Measurements from ENCODE around the gene IREB2. TPM values are rescaled to one million over a fixed set of nuclear protein-coding genes. Genes with fewer than 3 reads are reported as not detected.
"Not testable (repeated sequence)": the region's sequence is repeated elsewhere in the genome, so short reads cannot be mapped to it uniquely, and the experiment has no call there.

Gene IREB2
- total RNA-seq, 1 donor from 2014 or later = 17.7 TPM

DNA sequence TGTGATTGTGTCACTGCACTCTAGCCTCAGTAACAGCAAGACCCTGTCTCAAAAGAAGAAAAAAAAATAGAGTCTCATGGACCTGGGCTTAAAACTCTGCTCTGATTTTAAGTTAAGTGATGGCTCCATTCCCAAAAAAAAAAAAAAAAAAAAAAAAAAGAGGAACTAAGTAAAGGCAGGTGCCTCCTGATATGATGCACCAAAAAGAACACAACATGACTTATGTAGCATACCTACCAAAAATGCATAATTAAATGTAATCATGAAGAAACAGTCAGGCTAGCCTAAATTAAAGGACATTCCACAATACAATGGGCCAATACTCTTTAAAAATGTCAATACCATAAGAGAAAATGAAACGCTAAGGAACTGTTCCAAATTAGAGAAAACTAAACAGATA lies 5.4 kb upstream of the IREB2 start:
- no peak for DNase-seq (ENCODE audit: low read depth in 2 of 2)

- DNase-seq (ENCODE audit: low read depth in 2 of 2) = peak in 1 of 2 donors; percentile 32
Measured at GRCh38 chr15:78434134-78434533, 3.9 kb upstream of the IREB2 start.

DNA sequence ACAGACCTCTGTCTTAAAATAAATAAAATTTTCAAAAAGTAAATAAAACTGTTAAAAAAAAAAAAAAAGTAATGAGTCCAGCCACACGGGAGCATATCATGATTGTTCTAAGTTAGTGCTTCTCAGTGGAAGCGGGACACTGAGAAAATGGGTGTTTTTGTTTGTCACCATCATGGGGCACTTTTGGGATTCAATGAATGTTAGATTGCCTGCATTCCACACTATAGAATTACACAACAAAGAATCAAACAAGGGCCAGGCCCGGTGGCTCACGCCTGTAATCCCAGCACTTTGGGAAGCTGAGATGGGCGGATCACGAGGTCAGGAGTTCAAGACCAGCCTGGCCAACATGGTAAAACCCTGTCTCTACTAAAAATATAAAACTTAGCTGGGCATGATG lies 3.3 kb upstream of the IREB2 start:
- not testable (repeated sequence) for DNase-seq (ENCODE audit: low read depth in 2 of 2)

- DNase-seq (ENCODE audit: low read depth in 2 of 2) = no peak
Measured at GRCh38 chr15:78437107-78437761, 782 bp upstream of the IREB2 start.

DNA sequence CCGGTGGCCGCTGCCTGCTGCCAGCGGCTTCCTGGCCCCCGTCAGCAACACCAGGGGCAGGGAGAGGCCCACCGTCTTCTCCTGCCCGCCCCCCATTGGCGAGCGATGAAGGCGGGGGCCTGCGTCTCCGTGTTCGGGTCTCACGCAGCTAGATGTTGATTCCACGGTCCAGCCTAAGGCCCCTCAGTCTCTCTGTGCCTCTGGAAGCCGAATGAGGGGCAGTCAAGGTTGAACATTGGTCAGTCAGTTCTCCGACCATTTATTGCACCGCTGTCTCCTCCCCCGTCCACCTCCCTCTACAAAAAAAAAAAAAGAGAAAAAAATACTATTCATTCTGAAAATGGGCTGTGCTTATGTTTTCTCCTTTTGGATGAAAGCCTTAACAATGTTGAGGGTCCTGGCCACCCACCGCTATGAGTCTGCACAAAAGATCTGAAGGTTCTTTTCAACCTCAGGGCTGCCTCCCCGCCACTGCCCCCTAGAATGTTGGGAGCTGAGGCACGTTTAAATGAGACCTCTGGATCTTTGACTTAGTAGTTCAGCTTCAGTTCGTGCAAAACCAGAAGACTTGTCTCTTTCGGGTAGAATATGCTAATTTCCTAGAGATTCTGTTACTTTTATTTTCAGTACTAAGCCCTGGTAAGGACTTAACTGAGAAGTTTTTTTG lies 736 bp downstream of the IREB2 start:
- DNase-seq (ENCODE audit: low read depth in 2 of 2) = peak in 1 of 2 donors; percentile 55

DNA sequence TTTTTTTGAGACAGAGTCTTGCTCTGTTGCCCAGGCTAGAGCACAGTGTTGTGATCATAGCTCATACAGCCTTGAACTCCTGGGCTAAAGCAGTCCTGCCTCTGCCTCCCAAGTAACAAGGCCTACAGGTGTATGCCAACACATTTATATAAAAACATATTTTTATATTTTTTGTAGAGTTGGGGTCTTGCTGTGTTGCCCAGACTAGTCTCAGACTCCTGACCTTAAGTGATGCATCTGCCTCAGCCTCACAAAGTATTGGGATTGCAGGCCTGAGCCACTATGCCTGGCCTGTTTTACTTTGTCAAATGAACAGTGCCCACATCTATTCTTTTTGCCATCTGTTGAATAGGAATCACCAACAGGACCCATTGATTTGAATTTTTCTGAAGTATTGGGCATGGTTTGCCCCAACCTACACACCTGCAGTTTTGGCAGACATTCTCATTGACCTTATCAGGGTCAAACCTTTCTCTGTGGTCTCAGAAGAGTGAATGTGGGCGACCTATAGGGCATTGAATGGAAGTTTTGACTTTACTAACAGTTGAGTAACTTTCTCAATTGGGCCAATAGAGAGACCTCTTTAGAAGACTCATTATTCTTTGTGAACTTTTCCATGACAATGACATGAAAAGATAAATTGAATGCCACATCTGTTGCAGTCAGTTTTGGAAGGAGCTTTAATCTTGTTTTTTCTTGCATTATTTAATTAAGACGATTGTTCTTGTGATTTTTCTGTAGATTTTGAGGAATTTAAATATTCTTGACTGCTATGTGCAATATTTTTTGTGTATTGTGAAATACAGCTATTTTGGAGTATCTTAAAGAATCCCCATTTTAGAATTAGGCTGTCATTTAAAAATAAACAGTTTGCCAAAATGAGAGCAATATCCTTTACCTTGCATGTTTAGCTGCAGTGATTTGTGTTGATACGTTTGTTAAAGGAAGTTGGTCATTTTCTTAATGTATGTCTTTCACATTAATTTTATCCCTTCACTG lies 2.7 kb downstream of the IREB2 start:
- no peak for DNase-seq (ENCODE audit: low read depth in 2 of 2)

DNA sequence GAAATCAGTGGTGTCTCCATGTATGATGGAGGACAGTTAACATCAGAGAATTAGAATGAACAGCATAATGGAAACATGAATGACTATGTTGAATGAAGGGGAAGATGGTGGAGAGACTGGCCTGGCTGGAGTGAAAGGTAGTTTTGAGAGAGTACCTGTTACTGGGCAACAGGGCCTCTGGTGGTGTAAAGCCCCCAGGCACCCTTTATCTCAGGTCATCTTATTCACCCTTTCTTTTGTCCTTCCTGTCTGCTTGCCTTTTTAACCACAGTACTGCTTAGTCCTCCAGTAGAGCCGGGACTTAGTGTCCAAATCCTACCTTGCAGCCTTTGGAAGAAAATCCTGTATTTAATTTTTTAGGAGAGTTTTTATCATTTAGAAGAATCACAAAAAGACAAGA lies 6.2 kb downstream of the IREB2 start:
- no peak for DNase-seq (ENCODE audit: low read depth in 2 of 2)

GRCh38 chr15:78445875-78446274 lies 7.9 kb downstream of the IREB2 start:
- no peak for DNase-seq (ENCODE audit: low read depth in 2 of 2)

- DNase-seq (ENCODE audit: low read depth in 2 of 2) = no peak
Measured at GRCh38 chr15:78446551-78446950, 8.5 kb downstream of the IREB2 start.

DNA sequence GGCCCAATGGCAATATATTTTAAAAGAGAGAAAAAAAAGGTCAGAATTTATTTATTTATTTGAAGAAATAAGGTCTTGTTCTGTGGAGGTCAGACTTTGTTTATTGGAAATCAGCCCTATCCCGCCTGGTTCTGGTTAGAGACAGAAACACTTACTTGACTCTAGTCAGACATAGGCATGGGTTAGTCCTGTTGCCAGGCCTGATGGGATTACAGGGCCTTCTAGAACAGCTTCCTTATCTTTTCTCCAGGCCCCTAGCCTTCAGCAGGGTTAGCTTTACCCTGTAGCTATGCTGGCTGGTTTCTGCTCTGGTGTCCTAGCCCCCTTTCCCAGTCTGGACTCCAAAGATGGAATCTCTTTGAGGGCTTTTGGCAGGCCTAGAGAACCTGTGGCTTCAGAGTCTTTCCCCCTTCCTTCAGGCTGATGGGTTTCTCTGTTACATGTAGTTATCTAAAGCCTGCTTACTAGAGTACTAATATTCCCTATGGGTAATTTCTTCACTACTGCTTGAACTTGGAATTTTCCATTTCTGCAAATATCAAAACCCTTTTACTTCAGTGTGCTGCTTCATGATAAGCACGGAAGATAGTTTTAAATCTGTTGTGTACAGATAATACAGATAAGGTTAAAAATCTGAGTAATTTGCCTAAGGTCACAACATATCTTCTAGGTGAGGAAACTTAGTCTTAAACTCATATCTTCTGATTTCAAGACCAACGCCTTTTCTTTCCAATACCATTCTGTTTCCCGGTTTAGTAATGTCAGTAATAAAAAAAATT lies 10.6 kb downstream of the IREB2 start:
- DNase-seq (ENCODE audit: low read depth in 2 of 2) = no peak

DNA sequence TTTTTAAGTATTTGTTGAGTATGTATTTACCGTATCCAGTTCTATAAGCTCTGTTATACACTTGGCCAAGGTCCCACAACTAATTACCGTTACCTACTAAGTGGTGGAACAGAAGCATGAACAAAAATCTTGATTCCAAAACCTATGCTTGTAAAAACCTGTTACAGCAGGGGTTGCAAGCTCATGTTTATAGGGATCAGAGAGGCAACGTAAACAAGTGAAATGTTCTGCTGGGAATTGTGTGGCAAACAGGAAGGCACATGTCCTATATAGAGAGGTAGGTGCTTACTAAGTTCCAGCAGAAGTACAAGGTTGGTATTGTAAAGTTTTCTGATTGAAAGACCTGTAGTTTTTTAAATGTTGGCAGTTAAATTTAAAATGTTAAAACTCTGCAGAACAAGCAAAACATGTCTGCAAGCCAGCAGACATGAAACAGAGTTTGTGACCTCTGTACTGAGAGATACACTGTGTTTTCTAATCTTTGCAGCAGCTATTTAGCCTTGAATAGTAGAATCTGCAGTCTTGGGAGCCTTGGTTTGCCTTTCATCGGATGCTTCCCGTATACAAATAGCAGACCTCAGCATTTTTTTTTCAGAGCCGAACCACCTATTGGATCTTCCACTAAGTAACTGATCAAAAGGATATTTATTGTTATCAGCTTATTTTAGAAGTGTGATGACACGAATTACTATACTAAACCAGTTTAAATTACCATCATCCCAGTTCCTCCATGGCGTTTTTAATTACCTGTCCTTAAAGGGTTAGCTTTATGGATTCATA lies 11.4 kb downstream of the IREB2 start:
- peak in 1 of 2 donors; percentile 29 for DNase-seq (ENCODE audit: low read depth in 2 of 2)

GRCh38 chr15:78450285-78450858 lies 12.4 kb downstream of the IREB2 start:
- DNase-seq (ENCODE audit: low read depth in 2 of 2) = no peak

GRCh38 chr15:78452485-78452884 lies 14.5 kb downstream of the IREB2 start:
- DNase-seq (ENCODE audit: low read depth in 2 of 2) = no peak

DNA sequence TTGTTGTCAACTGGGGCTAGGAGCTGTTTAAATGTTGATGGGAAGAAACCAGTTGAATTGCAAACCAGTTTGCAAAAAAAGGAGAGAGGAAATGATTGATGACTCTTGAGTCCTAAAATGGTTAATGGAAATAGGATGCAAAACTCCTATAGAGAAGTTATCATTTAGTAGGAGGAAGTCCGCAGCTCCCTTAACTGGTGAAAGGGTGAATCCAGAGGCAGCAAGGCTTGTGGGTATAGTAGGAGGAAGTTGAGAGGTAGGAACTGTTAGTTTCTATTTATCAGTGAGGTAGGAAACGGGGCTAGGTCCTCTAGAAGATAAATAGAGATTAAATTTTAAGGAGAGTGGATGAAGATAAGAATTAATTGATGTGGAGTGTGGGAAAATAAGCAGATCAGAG lies 15.4 kb downstream of the IREB2 start:
- DNase-seq (ENCODE audit: low read depth in 2 of 2) = no peak

DNA sequence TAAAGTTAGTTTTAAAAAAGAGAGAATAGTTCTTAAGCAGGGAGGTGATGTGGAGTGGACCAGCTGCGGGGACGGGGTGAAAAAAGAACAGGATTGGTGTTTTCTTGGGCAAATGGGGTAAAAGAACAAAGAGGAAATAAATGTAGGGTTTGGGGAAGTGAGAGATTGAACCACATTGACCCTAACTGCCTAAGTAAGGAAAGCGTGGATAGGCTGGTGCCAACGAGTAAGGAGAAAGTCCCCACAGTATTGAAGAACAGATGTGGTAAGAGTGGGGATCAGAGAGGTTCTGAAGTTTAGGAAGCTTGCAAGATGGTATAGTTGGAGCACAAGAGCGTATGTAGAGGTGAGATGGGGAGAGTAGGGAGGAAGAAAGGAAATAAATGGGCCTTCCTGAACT lies 17.0 kb downstream of the IREB2 start:
- no peak for DNase-seq (ENCODE audit: low read depth in 2 of 2)

DNA sequence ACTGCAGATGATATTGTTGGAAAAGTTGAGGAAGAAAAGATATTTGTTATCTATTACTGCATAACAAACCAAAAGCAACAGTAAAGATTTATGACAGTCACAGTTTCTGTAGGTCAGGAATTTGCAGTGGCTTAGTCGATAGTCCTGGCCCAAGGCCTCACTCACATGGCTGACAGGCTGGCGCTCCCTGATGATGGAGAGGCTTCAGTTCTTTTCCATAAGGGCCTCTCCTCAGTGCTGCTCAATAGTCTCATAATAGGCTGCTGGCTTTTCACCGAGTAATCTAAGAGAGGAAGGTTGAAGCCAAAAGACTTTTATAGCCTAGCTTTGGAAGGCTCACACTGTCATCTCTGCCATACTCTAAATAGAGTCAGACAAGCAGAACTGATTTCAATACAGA lies 17.7 kb downstream of the IREB2 start:
- no peak for DNase-seq (ENCODE audit: low read depth in 2 of 2)

- no peak for DNase-seq (ENCODE audit: low read depth in 2 of 2)
Measured at GRCh38 chr15:78456426-78456825, 18.4 kb downstream of the IREB2 start.

DNA sequence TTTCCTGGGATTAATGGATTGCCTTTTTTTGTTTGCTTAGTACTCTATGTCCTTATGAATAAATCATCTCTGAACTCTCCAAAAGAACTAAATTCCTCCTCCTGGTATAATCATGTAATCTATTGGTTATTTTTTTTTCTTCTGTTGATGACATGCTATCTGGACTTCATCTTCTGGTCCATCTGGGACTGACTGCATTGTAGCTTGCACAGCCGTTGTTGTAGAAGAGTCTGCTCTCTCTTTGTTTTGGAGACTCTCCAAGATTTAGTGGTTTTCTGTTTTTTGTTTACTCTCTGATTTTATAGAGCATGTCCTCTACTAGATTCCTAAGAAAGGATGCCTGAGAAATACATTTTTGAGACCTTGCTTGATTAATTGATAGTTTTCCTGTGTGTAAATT lies 19.1 kb downstream of the IREB2 start:
- peak in 1 of 2 donors; percentile 37 for DNase-seq (ENCODE audit: low read depth in 2 of 2)

DNA sequence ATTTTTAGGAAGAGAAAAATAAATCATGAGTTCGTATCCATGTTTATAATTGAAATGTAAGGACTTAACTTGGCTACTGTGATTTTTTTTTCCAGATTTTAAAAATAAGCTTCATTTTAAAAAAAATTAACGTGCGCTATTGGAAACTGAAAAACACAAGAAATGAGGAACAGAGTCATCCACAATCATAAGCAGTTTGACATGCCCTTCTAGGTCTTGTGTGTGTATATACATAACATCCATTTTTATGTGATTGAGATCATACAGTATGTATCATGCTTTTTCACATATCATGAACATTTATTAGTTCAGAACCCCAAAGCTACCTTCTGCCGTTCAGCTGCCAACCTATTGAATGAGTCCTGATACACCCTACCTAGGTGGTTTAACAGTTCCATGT lies 22.7 kb downstream of the IREB2 start:
- DNase-seq (ENCODE audit: low read depth in 2 of 2) = no peak

DNA sequence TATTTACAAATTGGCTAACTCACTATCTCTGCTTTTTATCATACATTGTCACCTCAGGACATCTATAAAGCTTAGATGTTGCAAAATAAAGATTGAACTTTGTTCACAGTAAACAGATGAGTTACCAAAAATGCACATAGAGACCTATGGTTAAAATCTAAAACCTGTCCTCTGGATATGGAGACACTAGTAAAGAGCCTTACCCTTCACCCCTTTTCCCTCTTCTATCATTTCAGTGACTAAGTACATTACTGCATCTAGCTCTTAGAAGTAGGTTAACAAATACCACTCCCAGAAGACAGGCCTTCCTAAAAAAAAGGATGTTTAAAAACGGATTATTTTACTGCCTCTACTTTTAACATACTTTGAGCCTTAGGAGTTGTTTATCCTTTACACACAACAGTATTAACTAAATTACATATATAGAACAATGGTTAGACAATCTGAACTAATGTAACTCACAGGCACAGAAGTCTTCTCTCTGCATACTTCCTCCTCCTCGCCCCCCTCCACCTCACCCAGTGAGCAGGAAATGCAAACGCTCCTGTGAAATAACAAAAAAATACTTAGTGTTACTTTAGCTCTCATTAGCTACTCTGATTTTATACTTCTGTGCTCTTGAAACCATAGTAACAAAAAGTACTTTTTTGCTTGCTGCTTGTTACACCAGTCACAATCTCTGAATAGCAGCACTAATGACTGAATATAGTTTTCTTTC lies 23.3 kb downstream of the IREB2 start:
- peak in 1 of 2 donors; percentile 25 for DNase-seq (ENCODE audit: low read depth in 2 of 2)
